Stimulated activated CD4-positive, alpha-beta T cell treated with anti-CD3 and anti-CD28 coated beads, Interleukin-4, amount 100 ng/mL, for 24 hours (primary cell): ENCODE data around the gene DLG2.
"Not testable (repeated sequence)": the region's sequence is repeated elsewhere in the genome, so short reads cannot be mapped to it uniquely, and the experiment has no call there.

Experiments used
- DNase-seq: peaks from one replicate; pipeline ENCODE4 v3.0.0-alpha.2; 2020

DLG2 gene

DNA sequence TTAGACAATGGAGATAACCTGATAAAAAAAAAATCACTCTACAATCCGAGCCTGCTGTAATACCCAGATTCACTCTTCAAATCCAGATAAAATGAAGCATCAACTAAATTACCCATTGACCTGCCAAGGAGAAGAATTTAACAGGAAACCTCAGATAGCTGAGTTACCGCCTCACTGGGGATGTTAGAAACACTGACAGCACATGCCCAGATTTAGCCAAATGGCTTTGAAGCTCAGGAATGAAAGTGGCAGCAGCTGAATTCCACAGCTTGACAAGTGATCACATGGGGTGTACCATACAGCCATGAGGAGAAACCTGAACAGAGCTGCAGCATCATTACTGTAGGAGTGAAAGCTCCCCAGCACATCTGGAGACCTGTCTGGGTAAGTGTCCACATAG, 807.6 kb downstream of the DLG2 start:
- DNase-seq, result no peak

DNA sequence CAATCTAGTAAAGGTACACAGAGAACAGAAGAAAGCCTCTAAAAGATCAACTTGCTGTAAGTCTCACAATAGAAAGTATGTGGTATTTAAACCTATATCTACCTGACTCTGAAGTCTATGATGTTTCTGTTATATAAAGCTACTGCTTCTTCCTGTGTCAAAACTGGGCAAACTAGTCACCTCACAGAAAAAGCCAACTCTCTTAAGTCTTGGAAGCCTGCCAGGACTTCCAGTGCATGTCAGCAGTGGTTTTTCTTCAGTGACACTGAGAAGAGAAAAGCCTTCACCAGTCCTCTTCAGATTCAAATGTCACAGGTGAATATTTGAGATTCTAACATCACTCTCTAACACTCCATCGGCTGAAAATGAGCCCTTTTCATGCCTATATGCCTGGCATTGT, 808.0 kb downstream of the DLG2 start:
- no peak for DNase-seq

DNA sequence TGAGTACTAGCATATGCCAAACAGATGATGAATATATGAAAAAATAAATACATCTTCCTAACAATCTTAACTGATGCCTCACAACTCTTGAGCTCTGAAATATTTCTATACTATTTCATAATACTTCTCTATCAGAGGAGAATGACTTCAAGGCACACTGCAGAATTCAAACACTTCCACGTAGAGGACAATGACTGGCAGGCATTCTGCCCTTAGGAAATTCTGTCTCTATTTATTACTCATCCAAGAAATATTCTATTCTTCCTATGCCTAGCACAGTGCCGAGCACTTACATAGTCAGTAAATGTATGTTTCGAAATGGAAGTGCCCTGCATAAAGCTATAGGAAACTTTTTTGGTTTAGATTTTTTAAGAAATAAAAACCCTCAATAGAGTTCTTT, 809.1 kb downstream of the DLG2 start:
- DNase-seq, result no peak

DNA sequence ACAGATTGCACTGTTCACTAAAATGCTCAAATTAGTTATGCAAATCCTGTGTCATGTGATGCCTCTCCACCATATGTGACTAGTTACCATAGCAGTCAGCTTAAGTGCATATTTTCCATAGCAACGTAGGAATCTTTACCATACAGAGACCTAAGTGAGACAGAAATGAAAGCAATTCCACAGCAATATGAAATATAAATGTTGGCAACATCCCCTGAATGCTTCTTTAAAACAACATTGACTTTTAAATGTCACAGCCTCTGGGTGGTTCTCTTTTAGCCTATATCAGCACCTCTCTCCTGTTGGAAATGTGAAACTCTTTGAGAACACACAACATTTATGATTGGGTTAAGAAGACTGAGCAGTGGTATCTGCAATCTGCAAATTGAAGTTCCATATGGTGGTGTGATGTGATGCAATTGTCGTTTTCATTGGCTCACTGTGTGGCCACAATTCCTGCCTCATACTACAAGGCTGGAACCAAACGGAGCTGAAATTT, 814.6 kb downstream of the DLG2 start:
- DNase-seq, result no peak

DNA sequence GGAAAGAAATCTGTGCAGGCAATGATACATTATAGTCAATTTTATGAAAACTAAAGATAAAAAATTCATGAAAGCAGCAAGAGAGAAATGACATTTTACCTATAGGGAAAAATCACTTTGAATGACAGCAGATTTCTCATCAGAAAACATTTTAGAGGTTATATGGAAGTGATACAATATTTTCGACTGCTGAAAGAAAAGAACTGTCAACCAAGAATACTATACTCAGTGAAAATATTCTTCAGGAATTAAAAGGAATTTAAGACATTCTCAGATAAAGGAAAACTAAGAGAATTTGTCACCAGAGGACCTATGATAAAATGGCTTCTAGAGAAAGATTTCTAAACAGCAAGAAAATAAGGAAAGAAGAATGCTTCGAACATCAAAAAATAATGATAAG, 820.8 kb downstream of the DLG2 start:
- no peak for DNase-seq

DNA sequence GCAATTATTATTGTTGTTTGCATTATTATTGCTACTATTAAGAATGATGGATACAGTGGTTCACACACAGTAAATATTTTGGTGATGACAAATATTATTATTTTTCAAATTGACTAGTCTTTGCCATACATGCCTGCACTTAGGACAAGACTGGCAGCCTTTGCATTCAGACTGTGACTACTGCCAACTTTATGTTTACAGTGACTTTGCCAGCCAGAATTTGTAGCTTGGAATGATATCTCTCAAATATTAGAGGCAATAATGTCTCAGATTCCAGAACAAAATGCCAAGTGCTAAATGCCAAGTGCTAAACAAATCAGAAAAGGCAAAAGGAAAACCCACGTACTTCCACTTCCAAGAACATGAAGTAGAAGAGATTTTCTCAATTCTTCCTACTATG, 823.1 kb downstream of the DLG2 start:
- no peak for DNase-seq

DNA sequence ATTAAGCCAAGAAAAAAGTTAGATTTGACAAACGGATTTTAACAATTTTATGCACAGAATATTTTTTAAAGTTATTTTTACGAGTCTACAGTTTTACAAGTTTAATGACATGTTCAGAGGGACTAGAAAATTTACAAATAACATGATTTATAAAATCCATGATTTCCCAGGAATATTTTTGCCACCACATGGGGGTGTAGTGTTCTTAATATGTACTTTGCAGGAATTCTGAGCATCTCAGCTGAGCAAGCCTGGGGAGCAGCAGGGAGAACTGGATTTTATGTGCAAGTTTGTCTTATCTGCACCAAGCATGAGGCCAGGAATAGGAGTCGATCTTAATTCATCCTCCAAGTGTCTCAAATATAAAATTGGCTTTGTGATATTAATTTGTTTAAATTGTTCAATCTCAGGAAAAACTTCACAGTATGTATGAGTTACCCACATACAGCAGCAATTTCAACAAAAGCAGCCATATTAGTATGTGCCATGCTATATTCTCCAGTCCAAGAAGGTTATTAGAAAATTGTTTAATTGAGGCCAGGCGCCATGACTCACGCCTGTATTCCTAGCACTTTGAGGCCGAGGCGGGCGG, 826.3 kb downstream of the DLG2 start:
- DNase-seq, result no peak

DNA sequence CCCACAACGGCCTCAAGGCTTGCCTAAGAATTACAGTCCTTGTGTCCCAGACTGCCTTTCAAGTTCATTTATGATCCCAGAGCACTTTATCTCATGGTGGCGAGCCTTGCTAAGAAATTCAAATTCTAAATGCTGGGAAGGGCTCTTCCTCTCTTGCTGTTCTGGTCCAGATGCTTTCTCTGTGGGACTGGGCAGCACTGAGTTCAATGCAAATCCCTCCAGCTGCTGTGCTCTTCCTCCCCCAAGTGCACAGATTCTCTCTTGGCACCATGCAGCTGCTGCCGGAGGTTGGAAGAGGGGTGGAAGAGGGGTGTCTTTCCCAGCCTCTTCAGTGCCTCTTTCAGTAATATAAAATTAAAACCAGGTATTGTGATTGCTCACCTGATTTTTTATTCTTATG, 828.0 kb downstream of the DLG2 start:
- DNase-seq, result no peak

DNA sequence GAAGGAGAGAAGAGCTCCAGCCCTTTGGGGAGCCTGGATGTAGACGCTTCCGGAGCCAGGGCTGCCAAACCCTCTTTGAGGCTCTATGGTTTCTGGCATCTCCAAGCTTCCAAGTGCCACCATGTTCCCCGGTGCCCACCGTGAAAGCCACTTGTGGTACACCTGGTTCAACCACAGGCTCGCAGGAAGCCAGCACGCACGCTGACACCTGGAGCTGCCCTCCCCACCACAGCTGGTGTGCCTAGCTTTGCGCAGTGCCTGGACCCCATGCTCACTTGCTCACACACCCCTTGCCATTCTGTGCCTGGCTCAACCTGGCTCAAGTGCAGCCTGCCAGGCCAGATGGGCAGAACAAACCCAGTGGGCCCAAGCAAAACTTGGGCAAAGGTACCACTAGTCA, 831.4 kb downstream of the DLG2 start:
- no peak for DNase-seq

DNA sequence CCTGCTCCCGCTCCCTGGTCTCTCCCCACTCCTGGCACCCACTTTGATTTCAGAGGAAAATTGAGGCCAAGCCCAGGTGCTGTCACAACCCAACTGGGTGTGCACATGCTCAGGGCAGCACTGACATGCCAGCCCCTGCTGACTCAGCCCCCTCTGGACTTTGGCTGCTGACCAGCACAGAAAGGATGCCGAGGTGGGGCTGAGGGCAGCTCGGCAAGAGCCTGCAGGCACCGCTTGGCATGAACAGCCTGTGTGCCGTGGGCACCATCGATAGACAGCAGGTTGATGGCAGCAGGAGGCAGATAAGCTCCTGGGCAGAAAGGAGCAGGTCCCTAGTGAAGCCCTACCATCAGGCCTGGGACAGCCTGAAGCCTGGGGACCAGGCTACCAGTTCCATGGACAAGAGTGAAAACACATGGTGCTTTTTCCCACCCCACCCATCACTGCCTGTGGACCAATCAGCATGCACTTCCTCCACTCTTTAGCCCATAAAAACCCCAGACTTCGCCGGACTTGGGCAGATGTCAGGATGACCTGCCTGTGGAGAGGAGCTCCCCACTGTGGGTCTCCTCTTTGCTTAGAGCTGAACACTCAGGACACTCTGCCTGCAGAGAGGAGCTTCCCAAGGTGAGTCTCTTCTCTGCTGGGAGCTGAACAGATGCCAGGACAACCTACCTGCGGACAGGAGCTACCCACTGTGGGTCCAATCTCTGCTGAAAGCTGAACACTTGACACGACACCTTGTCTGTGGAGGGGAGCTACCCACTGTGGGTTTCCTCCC, 832.3 kb downstream of the DLG2 start:
- DNase-seq, result no peak

DNA sequence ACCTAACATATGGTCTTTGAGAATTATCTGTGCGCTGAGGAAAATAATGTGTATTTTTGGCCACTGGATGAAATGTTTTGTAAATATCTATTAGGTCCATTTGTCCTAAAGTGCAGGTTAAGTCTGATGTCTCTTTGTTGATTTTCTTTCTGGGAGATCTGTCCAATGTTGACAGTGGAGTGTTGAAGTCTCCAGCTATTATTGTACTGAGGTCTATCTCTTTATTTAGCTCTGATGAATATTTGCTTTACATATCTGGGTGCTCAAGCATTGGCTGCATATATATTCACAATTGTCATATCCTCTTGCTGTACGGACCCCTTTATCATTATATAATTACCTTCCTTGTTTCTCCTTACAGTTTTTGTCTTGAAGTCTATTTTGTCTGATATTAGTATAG, 833.8 kb downstream of the DLG2 start:
- DNase-seq, result no peak

DNA sequence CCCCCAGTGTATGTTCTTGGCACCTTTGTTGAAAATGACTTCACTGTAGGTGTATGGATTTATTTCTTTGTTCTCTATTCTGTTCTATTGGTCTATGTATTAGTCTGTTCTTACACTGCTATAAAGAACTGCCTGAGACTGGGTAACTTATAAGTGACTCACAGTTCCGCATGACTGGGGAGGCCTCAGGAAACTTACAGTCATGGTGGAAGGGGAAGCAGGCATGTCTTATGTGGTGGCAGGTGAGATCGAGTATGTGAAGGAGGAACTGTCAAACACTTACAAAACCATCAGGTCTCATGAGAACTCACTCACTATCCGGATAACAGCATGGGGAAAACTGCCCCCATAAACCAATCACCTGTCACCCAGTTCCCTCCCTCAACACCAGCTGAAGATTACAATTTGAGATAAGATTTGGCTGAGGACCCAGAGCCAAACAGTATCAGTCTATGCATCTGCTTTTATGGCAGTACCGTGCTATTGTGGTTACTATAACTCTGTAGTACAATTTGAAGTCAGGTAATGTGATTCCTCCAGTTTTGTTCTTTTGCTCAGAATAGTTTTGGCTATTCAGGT, 836.2 kb downstream of the DLG2 start:
- no peak for DNase-seq

DNA sequence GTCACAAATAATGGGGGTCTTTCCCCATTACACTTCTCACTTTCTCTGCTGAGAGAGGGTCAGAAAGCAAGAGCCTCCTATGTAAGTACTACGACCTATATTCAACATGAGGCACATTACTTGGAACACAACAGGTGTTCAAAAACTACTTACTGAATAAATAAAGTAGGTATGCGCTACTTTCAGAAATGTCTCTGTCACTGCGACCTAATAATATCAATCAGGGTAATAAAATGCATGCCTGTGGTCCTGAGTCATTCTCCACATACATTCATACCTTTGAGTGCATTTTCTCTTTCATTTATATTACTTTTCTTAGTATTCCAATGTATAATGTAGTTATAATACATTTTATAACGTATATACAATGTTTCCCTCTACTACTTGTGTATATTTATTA, 838.9 kb downstream of the DLG2 start:
- no peak for DNase-seq

DNA sequence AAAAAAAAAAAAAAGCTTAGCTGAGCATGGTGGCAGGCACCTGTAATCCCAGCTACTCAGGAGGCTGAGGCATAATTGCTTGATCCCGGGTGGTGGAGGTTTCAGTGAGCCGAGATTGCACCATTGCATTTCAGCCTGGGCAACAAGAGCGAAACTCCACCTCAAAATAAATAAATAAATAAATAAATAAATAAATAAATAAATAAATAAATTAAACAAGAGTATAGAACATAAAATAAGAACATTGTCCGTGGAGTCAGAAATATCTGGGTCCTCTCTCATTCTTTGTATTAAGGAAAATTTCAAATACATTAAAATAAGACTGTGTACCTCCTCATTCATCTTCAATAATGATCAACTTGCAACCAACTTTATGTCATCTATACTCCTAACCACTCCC, 843.0 kb downstream of the DLG2 start:
- not testable (repeated sequence) for DNase-seq

DNA sequence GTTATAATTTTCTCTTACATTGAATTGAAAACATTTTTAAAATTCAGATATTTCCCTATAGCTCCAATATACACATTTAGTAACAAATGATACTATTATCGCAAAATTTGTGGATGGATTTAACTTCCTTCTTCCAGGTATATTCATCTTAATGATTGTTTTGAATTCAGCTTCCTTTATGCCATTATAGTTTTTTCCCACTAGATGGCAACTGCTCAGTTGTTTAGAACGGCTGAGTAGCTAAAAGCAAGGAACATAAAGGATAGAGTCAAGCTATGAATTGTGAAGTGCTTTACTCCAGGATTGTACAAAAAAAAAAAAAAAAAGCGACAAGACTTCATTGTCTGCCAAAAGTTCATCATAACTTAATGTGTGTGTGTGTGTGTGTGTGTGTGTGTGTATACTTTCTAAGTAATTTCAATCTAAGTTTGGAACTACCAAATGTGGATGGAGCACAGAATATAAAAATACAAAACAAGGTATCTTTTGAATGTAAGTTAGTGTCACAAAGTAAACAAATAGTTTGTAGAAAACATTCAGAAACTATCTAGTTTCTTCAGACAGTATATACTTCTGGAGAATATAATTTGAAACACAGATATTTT, 846.4 kb downstream of the DLG2 start:
- DNase-seq, result no peak

DNA sequence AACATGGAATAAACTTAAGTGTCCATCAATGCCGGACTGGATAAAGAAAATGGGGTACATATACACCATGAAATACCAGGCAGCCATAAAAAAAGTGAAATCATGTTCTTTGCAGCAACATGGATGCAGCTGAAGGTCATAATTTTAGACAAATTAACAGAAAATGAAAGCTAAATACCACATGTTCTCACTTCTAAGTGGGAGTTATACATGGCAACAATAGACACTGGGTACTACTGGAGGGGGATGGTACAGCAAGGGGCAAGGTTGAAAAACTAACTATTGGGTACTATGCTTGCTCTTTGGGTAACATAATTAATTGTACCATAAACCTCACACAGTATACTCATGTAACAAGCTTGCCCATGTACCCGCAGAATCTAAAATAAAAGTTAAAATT, 851.6 kb downstream of the DLG2 start:
- no peak for DNase-seq

DNA sequence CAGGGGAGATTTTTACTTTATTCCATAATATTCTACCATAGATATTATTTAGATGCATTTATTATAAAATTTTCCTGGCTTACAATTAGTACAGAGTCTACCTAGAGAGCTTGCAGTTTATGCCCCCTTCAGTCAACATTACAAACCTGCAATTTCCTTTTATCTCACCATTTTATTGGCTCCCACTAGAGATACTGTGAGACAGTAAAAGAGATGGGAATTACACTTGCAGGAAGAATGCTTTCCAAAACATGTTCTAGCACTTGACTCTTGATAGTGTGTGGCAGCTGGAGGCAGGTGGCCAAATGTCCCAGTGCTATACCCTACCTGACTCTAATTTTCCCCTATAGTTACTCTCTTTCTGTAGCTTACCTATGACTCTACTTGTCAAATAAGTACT, 863.2 kb downstream of the DLG2 start:
- DNase-seq, result no peak

DNA sequence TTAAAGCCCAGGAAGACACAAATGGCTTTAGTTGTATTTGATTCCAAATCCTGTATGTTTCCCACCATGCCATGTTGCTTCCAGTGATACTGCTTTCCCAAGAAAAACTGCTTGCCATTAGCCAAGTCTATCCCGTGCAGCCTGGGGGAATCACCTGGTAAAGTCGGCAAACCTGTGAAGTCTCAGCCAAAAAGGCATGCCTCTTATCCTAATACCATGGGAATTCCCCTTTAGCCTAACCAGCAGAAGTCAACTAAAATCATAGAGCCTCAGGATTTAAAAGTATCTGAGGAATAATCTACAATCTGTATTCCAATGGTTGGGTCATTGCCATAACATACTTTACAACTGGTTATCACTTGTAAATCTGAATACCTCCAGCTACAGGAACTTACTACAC, 869.4 kb downstream of the DLG2 start:
- no peak for DNase-seq

DNA sequence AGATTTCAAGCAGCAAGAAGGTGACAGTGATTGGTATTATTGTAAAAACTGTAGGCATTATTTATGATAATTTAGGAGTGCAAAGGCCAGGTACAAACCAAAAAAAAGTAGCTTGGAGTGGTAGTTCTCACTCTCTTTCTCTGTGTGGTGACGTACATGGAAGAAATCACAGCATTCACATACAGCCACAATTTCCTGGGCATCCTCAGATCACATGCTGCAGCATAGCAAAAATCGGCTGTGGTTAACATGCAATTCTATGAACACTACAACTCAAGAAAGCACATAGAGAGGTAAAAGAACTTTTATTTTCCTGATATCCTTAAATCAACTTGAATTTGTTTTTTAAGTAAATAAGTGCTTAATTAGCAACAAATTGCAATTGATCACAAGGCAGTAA, 875.8 kb downstream of the DLG2 start:
- DNase-seq, result no peak

DNA sequence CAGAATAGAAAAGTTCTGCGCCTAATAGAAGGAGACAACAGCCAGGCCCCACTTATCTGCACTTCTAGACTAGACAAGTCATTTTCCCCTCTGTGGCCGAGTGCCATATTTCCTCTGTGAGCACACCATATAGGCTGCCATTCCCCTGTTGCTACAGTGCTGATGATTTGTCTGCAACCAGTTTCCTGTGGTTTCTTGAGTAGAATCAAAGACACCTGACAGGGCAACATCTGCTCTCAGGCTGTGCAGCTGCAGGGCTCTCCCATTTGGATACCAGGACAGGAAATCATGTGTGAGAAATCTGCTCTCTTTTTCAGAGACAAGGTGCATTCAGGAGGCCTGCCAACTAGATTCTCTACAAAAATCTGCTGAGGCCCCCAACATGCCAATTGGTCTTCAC, 879.3 kb downstream of the DLG2 start:
- no peak for DNase-seq

DNA sequence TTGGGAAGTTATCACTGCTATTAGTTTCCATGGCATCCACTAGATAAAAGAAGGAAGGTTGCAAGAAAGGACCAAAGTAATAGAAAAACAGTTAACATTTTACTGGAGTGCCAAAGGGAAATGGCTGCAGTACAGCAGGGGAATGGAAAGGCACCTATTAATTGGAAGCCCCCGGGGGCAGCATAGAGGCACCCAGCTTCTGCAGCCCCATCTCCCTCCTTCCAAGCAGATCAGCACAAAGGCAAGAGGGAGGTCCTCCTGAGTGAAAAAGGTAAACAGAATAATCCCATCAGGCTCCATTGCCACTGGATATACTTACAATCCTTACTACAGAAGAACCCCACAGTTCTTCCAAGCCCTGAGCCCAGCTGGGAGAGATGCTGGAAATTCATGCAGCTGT, 887.1 kb downstream of the DLG2 start:
- no peak for DNase-seq

DNA sequence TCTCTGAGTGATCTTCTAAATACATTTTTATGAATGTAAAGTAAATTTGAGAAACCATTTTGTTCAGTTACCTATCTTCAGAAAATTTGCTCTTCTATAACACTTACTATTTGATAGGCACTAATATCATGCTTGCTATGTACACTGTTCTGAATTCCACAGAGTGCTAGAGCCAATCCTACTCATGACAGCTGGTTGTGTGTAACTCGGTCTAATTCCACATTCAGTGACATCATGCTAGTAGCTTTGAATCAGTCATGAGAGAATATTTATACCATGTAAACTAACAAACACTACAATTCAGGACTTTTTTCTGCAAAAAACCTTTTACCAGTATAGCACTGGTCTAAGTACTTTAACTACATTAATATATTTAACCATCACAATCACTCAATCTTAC, 902.9 kb downstream of the DLG2 start:
- DNase-seq, result no peak

DNA sequence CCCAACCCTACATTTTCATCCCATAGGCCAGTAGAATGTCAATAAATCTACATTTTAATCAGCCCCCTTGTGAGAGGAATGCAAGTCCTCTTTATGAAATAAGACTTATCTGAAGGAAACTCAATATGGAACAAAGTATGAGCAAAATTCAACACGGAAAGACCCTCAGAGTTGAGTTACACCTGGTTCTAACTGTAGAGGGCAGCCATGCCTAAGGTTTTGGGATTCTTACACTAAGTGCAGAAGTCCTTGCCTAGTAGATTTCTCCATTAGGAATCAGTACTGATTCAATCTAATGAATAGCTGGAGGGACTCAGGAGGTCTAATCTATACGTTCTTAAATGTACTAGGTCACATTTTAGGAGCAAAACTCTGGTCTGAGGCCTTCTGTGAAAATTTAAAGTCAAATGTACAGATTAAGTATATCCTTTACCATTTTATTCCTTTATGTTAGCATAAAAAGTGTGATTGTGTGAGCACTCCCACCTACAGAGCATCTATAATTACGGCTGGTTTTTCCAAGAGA, 904.5 kb downstream of the DLG2 start:
- DNase-seq, result no peak

DNA sequence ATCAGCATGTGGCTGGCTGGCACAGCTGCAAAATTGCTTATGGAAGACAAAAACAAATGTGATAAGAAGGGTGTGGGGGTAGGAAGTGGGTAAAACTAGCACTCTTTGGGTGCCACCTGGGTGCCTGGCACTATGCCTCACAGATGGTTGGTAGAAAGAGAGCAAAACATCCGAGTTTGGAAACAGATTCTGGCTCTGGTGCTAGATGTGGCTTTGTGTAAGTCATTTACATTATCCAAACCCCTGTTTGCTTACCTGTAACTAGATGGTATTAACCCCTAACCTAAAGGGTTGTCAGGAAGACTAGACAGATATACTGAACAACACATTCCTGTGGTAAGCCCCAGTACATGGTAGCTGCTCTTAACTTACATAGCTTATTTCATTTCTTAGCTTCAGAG, 905.6 kb downstream of the DLG2 start:
- DNase-seq, result no peak
